Stimulated activated CD4-positive, alpha-beta T cell treated with anti-CD3 and anti-CD28 coated beads, Interleukin-4, amount 100 ng/mL, for 48 hours (primary cell): ENCODE results near the gene GJA8.
"Not testable (repeated sequence)": the region's sequence is repeated elsewhere in the genome, so short reads cannot be mapped to it uniquely, and the experiment has no call there.

Experiments used
- DNase-seq, 2 donors: peaks; one replicate each; pipeline ENCODE4 v3.0.0-alpha.2; 2020; ENCODE audit warnings: low read depth in 2 of 2

Gene GJA8

DNA sequence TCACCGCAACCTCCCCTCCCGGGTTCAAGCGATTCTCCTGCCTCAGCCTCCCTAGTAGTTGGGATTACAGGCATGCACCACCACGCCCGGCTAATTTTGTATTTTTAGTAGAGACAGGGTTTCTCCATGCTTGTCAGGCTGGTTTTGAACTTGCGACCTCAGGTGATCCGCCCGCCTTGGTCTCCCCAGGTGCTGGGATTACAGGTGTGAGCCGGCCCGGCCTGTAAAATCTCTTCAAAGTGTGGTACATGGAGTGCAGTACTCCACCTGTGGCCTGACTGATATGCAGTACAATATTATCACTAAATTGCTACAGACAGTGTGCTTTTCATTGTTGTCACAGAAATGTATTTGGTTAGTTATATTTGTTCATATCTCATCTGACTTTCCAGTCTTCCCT, 25.1 kb downstream of the GJA8 start:
- DNase-seq = not testable (repeated sequence)

DNA sequence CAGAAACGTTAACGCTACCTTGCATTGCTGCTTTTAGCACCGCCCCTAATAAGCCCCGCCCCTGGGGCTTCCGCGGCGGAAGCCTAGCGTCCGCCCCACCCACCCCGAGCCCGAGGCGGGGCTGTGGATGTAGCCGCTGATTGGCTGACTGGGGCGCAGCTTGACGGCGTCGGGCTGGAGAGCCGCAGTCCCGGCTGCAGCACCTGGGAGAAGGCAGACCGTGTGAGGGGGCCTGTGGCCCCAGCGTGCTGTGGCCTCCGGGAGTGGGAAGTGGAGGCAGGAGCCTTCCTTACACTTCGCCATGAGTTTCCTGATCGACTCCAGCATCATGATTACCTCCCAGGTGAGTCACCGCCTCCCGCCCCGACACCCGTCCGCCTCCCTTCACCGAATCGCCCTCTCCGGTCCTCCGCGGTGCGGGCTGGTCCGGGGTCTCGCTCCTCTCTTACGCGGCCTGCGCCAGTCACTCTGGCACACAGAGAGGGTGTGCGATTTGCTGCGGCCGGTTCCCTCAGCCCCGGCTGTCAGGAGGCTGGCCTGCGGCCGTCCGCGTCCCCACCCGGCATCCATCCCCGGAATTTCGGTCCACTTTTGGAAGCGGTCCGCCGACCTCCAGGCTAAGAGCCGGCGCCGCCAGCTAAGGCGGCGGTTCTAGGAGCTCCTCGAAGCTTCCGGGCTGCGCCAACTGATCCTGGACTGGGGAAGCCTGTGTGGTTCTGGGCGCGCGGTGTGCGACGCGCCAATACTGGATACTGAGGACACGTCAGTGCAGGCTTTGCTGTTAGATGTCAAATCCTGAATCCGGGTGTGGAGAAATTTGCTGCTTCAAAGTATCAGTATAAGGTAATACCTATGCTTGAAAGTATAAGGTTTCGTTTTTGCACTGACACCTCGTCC, 25.9 kb downstream of the GJA8 start, which contains the start of gene GPR89B:
TSS of gene GPR89B (plus strand) at position 185 of the 897 bp plus-strand sequence. CDS start at position 302, 117 bp downstream.
- DNase-seq = peak; percentile 88

DNA sequence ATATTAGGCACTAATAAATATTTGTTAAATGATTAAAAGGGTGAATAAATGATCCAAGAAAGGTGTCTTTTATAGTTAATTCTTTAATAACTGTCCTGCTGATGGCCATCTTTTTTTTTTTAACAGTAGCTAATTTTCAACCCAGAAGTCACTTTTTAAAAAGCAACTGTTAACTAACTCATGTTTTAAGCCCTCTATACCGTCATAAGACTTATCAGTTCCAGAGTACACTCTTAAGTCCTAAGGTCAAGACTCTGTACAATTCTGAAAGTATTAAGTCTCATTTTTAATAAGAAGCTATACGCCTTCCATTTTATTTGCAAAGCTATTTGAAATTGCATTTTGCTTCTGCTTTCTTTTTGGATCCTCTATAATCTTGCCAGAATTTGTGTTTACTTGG, 28.5 kb downstream of the GJA8 start:
- DNase-seq = not testable (repeated sequence)

DNA sequence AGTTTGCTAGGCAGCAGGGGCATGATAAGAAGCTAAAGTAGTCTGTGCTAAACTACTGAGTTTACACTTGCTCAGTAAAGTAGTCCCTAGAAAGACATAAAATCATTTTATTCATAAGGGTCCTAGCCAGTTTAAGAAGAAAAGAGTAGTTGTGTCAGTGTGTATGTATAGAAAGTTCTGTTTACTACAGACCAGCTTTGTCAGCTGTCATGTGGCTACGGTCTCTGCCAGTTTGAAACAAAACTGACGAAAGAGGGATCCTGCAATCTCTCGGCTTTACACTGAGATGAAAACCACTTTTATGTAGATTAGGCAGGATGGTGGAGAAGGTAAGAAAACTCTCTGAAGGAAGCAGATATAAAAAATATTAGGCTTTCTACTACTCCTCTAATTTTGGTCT, 32.7 kb downstream of the GJA8 start:
- not testable (repeated sequence) for DNase-seq

DNA sequence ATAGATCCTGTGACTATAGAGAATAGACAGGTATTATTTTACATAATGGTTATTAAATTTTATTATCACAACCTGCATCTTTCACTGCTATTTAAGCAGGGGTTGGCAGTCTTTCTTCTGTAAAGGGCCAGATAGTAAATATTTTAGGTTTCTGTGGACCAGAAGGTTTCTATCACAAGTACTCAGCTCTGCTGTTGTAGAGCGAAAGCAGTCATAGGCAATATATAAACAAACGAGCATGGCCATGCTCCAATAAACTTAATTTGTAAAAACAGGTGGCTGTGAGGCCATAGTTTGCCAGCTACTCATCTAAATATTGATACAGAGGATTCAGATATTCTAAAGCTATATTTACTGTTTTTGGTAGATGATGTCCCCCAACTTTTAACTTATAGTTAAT, 37.9 kb downstream of the GJA8 start:
- DNase-seq = not testable (repeated sequence)

DNA sequence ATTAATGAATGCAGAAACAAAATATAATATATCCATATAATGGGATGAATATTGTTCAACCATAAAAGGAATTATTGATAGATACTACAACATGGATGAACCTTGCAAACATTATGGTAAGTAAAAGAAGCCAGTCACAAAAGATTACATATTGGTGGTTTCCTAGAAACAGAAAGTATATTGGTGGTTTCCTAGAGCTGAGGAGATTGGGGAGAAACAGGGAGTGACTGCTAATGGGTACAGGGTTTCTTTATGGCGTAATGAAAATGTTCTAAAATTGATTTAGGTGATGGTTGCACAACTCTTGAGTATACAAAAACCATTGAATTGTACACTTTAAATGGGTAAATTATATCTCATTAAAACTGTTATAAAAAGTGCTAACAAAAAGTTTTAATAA, 40.0 kb downstream of the GJA8 start:
- DNase-seq = not testable (repeated sequence)

DNA sequence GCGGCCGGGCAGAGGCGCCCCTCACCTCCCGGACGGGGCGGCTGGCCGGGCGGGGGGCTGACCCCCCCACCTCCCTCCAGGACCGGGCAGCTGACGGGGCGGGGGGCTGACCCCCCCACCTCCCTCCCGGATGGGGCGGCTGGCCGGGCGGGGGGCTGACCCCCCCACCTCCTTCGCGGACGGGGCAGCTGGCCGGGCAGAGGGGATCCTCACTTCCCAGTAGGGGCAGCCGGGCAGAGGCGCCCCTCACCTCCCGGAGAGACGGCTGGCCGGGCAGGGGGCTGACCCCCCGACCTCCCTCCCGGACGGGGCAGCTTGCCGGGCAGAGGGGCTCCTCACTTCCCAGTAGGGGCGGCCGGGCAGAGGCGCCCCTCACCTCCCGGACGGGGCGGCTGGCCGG, 46.9 kb downstream of the GJA8 start:
- DNase-seq = not testable (repeated sequence)
